DMS79 (cell line): ENCODE measurements around the gene MED12.
A peak's percentile ranks its signal among the peaks of the same experiment; 100 is the strongest.

Experiments
- DNase-seq: peaks from one replicate; lab custom pipeline; 2025; lab: John Stamatoyannopoulos, UW

Gene MED12

DNA sequence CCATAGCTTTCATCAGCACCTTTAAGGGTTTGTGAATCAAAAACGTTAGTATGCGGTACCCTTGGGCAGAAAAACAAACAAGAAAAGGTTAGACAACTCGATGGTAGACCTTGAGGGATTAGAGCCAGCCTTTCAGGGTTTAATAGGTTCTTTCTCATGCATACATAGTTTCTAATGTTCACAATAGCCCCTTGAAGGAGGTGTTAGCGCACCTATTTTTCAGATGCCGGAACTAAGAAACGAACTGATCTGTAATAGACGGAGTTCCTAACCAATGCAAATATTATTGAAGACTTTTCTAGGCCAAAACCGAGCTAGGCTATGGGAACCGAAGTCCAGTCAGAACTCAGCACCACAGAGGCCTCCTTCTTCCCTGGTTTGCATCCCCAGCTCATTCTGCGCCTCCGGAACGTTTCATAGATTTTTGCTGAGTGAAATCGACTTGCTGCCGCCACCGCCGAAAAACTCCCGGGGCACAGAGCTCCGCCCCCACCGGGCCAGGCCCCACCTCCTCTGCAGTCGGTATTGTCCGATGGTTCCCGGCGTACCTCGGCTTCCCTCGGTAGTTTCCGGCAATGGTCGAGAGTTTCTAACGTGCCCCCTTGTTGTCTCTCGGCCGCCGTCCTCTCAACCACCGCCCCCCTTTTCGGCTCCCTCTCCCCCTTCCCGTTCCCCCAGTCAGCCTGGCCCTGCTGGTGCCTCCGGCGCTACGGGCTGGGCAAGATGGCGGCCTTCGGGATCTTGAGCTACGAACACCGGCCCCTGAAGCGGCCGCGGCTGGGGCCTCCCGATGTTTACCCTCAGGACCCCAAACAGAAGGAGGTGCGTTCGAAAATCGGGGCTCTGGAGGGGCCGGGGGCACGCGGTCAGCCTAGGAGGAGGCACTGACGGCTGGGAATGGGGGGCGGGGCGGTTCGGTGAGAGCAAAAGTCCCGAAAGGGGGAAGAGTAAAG lies at the start of gene MED12:
Gene MED12, plus strand, starts transcription at position 565 of the 953 bp plus-strand sequence. Its CDS starts 159 bp downstream, at position 724.
- peak; percentile 48 for DNase-seq

GRCh38 chrX:71070531-71070930 lies 47.9 kb upstream of the MED12 start:
- DNase-seq, result no peak

DNA sequence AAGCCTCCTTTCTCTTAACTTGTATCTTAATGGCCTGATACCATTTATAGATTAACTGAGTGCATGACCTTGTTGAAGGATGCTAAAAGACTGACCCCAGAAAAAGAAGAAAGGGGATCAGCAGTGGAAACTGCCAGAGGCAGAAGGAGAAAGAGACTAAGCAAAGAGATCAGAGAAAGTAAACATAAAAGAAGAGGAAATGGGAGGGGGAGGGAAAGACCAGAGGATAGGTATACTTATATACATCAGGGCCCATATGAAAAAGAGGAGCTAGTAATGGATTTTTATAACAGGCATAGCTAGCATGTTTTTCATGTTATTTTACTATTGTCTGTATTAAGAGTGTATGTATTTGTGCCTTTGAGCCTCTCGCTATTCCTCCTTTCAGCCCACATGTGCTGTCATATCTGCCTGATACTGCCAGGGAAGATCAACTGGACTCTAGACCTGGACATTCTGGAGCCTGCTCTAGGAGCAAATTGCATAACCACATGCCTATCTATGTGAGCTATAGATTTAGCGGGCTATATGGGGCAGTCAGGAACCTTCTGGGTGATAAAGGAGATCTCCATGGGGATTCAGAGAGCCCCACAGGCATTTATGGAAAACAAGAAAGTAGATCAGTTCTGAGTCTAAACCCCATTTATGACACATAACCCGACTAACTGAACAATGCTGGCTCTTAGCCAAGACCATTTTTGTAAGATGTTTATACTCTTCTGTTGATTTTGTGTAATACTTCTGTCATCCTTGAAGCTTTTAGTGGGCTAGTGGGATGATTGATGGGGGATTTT lies 36.9 kb upstream of the MED12 start:
- DNase-seq, result no peak

DNA sequence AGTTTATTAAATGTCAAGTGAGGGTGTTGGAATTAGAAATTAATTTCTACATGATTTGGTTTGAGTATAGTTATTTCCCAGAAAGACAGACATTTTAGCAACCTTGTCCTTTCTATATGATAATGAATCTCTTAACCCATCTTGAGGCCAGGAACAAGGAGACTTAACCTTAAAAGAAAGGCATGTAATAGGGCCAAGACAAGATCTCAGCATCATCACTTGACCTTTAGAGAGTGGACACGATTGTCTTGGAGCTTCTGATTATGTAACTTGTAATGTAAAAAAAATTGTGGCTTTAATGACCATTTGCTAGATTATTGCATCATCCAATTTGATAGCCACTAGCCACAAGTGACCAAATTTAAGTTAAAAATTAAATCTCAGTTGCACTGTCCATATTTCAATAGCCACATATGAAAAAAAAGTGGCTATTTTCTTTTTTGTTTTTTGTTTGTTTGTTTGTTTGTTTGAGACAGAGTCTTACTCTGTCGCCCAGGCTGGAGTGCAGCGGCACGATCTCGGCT lies 36.2 kb upstream of the MED12 start:
- DNase-seq, result no peak

- DNase-seq, result no peak
These were observed 35.6 kb upstream of the MED12 start for GRCh38 chrX:71082822-71083221.

GRCh38 chrX:71085900-71086299 lies 32.5 kb upstream of the MED12 start:
- DNase-seq, result no peak

DNA sequence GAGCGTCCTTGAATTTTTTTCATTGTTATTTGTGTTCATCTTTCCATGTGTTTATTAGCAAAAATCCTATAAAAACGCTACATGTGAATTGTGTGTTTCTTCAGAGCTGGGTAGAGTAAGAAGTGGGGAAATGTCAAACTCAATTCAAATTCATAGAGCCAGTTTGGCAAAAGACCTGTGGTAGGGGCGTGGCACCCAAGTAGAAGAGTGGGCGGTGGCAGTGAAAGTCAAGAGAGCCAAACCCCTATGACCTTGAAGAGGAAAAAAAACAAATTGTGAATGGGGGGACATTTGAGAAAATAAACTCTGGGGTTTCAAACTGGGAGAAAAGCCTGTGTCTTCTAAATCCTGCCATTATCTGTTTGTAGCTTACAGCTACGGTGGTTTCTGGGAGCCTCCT lies 27.1 kb upstream of the MED12 start:
- DNase-seq, result no peak

DNA sequence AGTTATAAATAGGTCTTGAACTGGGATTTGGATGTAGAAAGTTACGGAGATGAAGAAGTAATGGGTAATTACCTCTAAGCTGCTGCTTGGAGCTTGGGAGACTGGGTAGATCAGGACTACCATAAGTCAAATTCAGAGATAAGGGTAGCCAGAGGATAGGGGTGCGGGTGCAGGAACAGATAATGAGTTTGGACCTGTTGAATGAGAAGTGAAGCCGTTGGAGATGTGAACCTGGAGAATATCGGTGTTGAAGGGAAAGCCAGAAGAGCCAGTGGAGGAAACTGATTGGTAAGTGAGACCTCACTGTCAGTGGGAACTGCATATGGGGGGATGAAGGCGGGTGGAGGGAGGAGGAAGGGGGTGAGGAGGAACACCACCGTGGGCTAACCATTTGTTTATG lies 23.4 kb upstream of the MED12 start:
- no peak for DNase-seq

DNA sequence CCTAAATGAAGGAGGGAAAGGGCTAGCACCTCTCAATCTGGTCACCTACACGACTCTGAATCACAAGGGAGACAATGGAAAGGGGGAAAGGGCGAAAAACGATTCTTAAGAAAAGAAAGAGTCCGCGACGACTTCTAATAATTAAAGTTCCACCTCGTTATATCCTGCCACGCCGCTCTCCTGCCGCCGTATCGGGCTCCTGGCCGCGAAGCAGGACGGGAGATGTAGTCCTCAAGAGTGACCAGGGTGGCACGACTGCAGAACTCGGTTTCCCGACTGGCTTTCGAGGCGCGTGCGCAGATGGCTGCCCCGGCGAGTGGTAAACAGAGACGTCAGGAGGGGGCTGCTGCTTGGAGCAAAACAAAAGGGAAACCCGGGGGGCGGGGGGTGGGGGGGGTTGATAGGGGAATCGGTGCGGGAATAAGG lies 22.8 kb upstream of the MED12 start, which contains the start of gene FOXO4:
Gene FOXO4, plus strand, starts transcription at position 297 of the 426 bp plus-strand sequence. CDS start 678 bp downstream, outside the sequence.
- peak; percentile 64 for DNase-seq

DNA sequence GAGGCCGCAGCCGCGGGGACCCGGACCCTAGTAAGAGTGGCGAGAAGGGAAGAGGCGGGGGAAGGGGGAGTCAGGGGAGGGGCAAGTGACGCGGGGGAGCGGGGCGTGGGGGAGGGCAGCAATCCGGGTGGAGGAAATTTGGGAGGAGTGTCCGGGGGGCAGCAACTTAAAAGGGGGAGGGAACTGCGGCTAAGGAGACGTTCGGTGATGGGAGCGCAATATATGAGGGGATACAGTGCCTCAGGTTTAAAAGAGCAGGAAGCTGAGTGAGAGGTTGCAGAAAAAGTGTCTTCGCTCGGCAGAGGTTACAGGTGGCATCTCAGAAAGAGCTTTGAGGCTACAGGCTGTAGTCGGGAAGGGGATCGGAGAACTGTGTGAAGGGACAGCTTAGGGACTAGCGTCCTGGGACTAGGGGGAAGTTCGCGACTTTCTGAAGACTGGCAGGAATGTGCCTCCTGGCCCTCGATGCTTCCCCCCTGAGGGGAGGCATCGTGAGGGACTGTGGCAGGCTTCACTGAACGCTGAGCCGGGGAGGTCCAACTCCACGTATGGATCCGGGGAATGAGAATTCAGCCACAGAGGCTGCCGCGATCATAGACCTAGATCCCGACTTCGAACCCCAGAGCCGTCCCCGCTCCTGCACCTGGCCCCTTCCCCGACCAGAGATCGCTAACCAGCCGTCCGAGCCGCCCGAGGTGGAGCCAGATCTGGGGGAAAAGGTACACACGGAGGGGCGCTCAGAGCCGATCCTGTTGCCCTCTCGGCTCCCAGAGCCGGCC lies 22.2 kb upstream of the MED12 start:
- DNase-seq, result peak; percentile 3

- DNase-seq, result no peak
These were observed 21.7 kb upstream of the MED12 start for GRCh38 chrX:71096760-71097032.

DNA sequence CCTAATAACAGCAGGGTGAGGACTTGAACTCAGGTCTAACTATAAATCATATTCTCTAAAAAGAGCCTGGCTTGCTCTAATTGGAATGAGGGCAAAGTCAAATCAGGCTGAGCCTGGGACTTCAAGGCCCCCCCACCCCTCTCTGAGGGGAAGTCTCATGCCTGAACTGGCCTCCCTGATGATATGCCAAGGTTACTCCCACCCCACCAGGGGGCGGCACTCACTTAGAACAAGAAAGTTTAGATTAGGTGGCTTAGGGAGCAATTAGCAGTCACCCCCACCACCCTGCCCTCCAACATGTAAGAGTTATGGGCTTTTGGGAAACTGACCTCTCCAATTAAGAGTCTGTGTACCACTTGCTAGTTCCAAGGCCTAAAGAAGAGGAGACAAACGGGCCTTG lies 20.1 kb upstream of the MED12 start:
- no peak for DNase-seq

- DNase-seq, result no peak
These were observed 19.4 kb upstream of the MED12 start for GRCh38 chrX:71098951-71099506.

DNA sequence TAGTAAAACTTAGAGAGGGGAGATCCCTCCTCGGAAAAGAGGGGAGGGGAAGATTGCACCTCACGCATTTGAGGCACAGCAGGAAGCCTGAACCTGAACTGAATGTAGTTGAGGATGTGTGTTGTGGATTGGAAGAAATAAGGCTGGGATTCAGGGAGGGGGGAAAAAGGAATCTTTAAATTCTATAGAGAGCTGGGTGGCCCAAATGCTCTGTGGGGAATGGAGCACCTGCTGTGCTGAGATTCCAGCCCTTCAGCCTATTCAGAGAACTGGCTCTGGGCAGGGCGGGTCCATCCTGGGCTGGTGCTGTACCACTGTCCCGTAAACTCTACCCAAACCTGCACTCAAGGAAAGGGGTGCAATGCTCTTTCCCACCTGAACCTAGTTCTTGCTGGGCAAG lies 18.7 kb upstream of the MED12 start:
- DNase-seq, result no peak

GRCh38 chrX:71100581-71101505 lies 17.6 kb upstream of the MED12 start:
- no peak for DNase-seq

DNA sequence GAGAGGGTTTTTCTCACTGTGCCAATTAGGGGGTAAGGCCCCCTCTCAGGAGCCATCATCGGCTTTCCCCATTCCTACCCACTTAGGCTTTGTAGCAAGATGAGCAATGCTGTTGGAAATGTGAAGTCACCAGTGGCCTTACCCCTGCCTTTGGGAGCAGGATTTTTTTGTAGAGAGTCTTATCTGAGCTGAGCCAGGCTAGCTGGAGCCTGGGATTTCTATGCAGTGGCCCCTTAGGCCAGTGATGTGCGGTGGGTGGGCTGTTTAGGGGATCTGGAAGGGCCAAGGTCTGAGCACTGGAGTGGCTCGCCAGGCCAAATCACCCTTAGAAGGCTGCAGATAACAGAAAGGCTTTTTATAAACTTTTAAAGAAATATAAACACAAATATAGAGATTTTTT lies 16.1 kb upstream of the MED12 start:
- DNase-seq, result no peak

DNA sequence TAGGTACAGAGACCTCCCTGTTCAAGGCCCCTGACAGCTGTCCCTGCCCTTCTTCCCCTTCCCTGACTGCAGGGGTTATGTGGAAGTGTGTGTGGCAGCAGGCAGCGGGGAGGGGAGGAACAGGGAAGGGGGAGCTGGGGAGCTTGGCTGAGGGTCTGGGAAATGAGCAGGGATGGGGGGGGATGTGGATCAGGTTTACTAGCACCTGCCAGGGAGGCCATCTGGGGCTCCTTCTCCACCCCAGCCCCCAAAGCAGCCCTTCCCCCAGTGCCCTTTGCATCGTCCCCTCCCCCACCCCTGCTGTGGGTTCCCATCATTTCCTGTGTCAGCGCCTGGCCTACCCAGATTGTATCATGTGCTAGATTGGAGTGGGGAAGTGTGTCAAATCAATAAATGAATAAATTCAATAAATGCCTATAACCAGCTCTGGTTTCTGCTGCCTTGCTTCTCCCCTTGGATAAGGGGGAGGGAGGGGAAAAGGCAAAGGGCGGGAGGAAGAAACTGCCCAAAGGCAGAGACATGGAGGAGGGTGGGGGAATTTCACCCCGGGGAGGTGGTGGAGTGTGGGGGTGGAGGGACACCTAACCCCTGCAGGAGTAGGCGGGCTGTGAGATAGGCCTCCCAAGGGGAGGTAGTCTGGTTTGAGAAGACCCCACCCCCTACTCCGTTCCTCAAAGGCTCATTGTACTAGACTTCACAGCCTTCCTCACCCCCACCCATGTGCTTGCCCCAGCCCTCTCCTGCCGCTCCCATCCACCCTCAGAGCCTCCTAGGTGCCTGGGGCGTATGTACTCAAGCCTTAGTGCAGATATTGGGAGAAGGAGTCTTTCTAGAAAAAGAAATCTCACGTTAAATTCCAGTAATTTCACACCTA lies 15.0 kb upstream of the MED12 start:
- DNase-seq, result no peak

GRCh38 chrX:71105628-71106027 lies 12.8 kb upstream of the MED12 start:
- no peak for DNase-seq

GRCh38 chrX:71106427-71106826 lies 12.0 kb upstream of the MED12 start, which contains the start of gene CXorf65:
TSS of gene CXorf65 (minus strand) at chrX:71106740. CDS start at chrX:71106556, 184 bp downstream.
- no peak for DNase-seq
